ENCODE measurements around the gene MAML1. TPM values are rescaled to one million over a fixed set of nuclear protein-coding genes. Genes with fewer than 3 reads are reported as not detected.

The MAML1 gene
- total RNA-seq, 1 donor from 2014 or later = 54.8 TPM

GRCh38 chr5:179762079-179762780, 29.6 kb downstream of the MAML1 start:
- Mint-ChIP-seq H3K4me1 (ENCODE audit: low read depth) (peaks cover 41% of the 10 kb centered on the region), H3K4me3 (ENCODE audit: low read depth) (no peak overlapping the region), H3K36me3 (ENCODE audit: insufficient read depth) (peaks cover 5% of the 10 kb centered on the region), H3K27ac (peak overlapping the region; percentile 83), H3K9me3 (ENCODE audit: low read depth) (no peaks in the 10 kb centered on the region), H3K27me3 (no peaks in the 10 kb centered on the region)
- DNase-seq (ENCODE audit: low spot score, unreplicated experiment) = no peak
- TF ChIP-seq CTCF (IDR thresholded peaks at IDR 0.05; ENCODE audit: unreplicated experiment) = no peak

- Mint-ChIP-seq H3K4me1 (ENCODE audit: low read depth) (peaks cover 41% of the 10 kb centered on the region), H3K27me3 (no peaks in the 10 kb centered on the region), H3K27ac (peak overlapping the region; percentile 66), H3K9me3 (ENCODE audit: low read depth) (no peaks in the 10 kb centered on the region), H3K36me3 (ENCODE audit: insufficient read depth) (peaks cover 8% of the 10 kb centered on the region), H3K4me3 (ENCODE audit: low read depth) (no peak overlapping the region)
- TF ChIP-seq CTCF (IDR thresholded peaks at IDR 0.05; ENCODE audit: unreplicated experiment) = no peak
- no peak for DNase-seq (ENCODE audit: low spot score, unreplicated experiment)
Observed at GRCh38 chr5:179762781-179763176, 30.2 kb downstream of the MAML1 start.

GRCh38 chr5:179763215-179763945, 30.8 kb downstream of the MAML1 start:
- peaks cover 10% of the 10 kb centered on the region for H3K36me3 Mint-ChIP-seq (ENCODE audit: insufficient read depth)
- peak; percentile 36 for DNase-seq (ENCODE audit: low spot score, unreplicated experiment)
- peak; percentile 91 for TF ChIP-seq CTCF (IDR thresholded peaks at IDR 0.05; ENCODE audit: unreplicated experiment)
- H3K4me3 Mint-ChIP-seq (ENCODE audit: low read depth) = no peak overlapping the region
- H3K27me3 Mint-ChIP-seq = no peaks in the 10 kb centered on the region
- H3K4me1 Mint-ChIP-seq (ENCODE audit: low read depth) = peaks cover 41% of the 10 kb centered on the region
- peak overlapping the region; percentile 91 for H3K27ac Mint-ChIP-seq
- H3K9me3 Mint-ChIP-seq (ENCODE audit: low read depth) = no peaks in the 10 kb centered on the region

- no peak for DNase-seq (ENCODE audit: low spot score, unreplicated experiment)
- Mint-ChIP-seq H3K27ac (peak overlapping the region; percentile 91), H3K27me3 (no peaks in the 10 kb centered on the region), H3K4me3 (ENCODE audit: low read depth) (no peak overlapping the region), H3K36me3 (ENCODE audit: insufficient read depth) (peaks cover 12% of the 10 kb centered on the region), H3K4me1 (ENCODE audit: low read depth) (peaks cover 40% of the 10 kb centered on the region), H3K9me3 (ENCODE audit: low read depth) (no peaks in the 10 kb centered on the region)
- no peak for TF ChIP-seq CTCF (IDR thresholded peaks at IDR 0.05; ENCODE audit: unreplicated experiment)
Observed at GRCh38 chr5:179764056-179764455, 31.4 kb downstream of the MAML1 start.

- H3K4me1 Mint-ChIP-seq (ENCODE audit: low read depth) = peaks cover 28% of the 10 kb centered on the region
Observed at GRCh38 chr5:179765400-179765799, 32.8 kb downstream of the MAML1 start.

More at GRCh38 chr5:179765400-179765799, 32.8 kb downstream of the MAML1 start:
- DNase-seq (ENCODE audit: low spot score, unreplicated experiment) = no peak
- Mint-ChIP-seq H3K9me3 (ENCODE audit: low read depth) (no peaks in the 10 kb centered on the region), H3K27ac (no peak overlapping the region), H3K4me3 (ENCODE audit: low read depth) (no peak overlapping the region), H3K36me3 (ENCODE audit: insufficient read depth) (peaks cover 19% of the 10 kb centered on the region), H3K27me3 (no peaks in the 10 kb centered on the region)
- TF ChIP-seq CTCF (IDR thresholded peaks at IDR 0.05; ENCODE audit: unreplicated experiment) = no peak
